Measurements from ENCODE around the gene SPATA33.
"Not testable (repeated sequence)": the region's sequence is repeated elsewhere in the genome, so short reads cannot be mapped to it uniquely, and the experiment has no call there.

DNA sequence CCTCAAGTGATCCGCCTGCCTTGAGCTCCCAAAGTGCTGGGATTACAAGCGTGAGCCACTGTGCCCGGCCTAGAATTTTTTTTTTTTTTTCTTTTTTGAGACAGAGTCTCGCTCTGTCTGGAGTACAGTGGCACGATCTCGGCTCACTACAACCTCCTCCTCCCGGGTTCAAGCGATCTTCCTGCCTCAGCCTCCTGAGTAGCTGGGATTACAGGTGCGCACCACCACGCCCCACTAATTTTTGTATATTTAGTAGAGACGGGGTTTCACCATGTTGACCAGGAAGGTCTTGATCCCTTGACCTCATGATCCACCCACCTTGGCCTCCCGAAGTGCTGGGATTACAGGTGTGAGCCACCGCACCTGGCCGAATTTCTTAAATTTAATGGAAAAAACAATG, 41.1 kb downstream of the SPATA33 start:
- TF ChIP-seq, protein P1, sequence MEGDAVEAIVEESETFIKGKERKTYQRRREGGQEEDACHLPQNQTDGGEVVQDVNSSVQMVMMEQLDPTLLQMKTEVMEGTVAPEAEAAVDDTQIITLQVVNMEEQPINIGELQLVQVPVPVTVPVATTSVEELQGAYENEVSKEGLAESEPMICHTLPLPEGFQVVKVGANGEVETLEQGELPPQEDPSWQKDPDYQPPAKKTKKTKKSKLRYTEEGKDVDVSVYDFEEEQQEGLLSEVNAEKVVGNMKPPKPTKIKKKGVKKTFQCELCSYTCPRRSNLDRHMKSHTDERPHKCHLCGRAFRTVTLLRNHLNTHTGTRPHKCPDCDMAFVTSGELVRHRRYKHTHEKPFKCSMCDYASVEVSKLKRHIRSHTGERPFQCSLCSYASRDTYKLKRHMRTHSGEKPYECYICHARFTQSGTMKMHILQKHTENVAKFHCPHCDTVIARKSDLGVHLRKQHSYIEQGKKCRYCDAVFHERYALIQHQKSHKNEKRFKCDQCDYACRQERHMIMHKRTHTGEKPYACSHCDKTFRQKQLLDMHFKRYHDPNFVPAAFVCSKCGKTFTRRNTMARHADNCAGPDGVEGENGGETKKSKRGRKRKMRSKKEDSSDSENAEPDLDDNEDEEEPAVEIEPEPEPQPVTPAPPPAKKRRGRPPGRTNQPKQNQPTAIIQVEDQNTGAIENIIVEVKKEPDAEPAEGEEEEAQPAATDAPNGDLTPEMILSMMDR (IDR thresholded peaks at IDR 0.05; ENCODE audit: insufficient read depth, low read depth, low read length) = not testable (repeated sequence)
- TF ChIP-seq EZH2 (IDR thresholded peaks at IDR 0.05; ENCODE audit: insufficient read depth, low read length) = not testable (repeated sequence)

Measured in astrocyte (in vitro differentiated cells and primary cell).